Activated CD8-positive, alpha-beta memory T cell treated with anti-CD3 and anti-CD28 coated beads, Interleukin-2, amount 50 U/mL, for 24 hours (primary cell): ENCODE data around the gene ZNF280D.
"Not testable (repeated sequence)": the region's sequence is repeated elsewhere in the genome, so short reads cannot be mapped to it uniquely, and the experiment has no call there.

Experiments
- DNase-seq: peaks from one replicate; pipeline ENCODE4 v3.0.0-alpha.2; 2020; ENCODE audit errors: extremely low read depth

Gene ZNF280D

GRCh38 chr15:56715220-56715619 is 18.1 kb downstream of the ZNF280D start:
- no peak for DNase-seq

- not testable (repeated sequence) for DNase-seq
These were observed 23.8 kb downstream of the ZNF280D start for GRCh38 chr15:56709502-56709901.

- DNase-seq: no peak
These were observed 33.6 kb downstream of the ZNF280D start for GRCh38 chr15:56699743-56700142.

- no peak for DNase-seq
These were observed 35.0 kb downstream of the ZNF280D start for GRCh38 chr15:56698270-56698669.

GRCh38 chr15:56693761-56694160 is 39.5 kb downstream of the ZNF280D start:
- DNase-seq: no peak

- DNase-seq: no peak
These were observed 42.6 kb downstream of the ZNF280D start for GRCh38 chr15:56690733-56691132.

GRCh38 chr15:56683908-56684307 is 49.4 kb downstream of the ZNF280D start:
- DNase-seq: no peak

GRCh38 chr15:56681113-56681512 is 52.2 kb downstream of the ZNF280D start:
- no peak for DNase-seq

GRCh38 chr15:56679225-56679624 is 54.1 kb downstream of the ZNF280D start:
- no peak for DNase-seq

- DNase-seq: no peak
These were observed 54.7 kb downstream of the ZNF280D start for GRCh38 chr15:56678571-56678970.

- DNase-seq: no peak
These were observed 56.0 kb downstream of the ZNF280D start for GRCh38 chr15:56677271-56677670.

GRCh38 chr15:56675930-56676329 is 57.4 kb downstream of the ZNF280D start:
- DNase-seq: no peak

GRCh38 chr15:56674857-56675256 is 58.5 kb downstream of the ZNF280D start:
- no peak for DNase-seq

- no peak for DNase-seq
These were observed 60.6 kb downstream of the ZNF280D start for GRCh38 chr15:56672721-56673120.

- DNase-seq: no peak
These were observed 65.8 kb downstream of the ZNF280D start for GRCh38 chr15:56667517-56667916.

- DNase-seq: no peak
These were observed 72.4 kb downstream of the ZNF280D start for GRCh38 chr15:56660943-56661342.

GRCh38 chr15:56659197-56659596 is 74.1 kb downstream of the ZNF280D start:
- no peak for DNase-seq

GRCh38 chr15:56654624-56655023 is 78.7 kb downstream of the ZNF280D start:
- no peak for DNase-seq

- DNase-seq: no peak
These were observed 79.1 kb downstream of the ZNF280D start for GRCh38 chr15:56654216-56654615.

- no peak for DNase-seq
These were observed 79.5 kb downstream of the ZNF280D start for GRCh38 chr15:56653787-56654186.

- no peak for DNase-seq
These were observed 80.2 kb downstream of the ZNF280D start for GRCh38 chr15:56653107-56653506.

GRCh38 chr15:56648311-56648710 is 85.0 kb downstream of the ZNF280D start:
- DNase-seq: no peak

- no peak for DNase-seq
These were observed 92.8 kb downstream of the ZNF280D start for GRCh38 chr15:56640549-56640948.

- DNase-seq: no peak
These were observed 93.2 kb downstream of the ZNF280D start for GRCh38 chr15:56640127-56640526.

GRCh38 chr15:56639631-56640030 is 93.7 kb downstream of the ZNF280D start:
- DNase-seq: no peak
